DOHH2 (cell line): ENCODE measurements around the gene C1orf53.

Source experiments
- EZH2phosphoT487 ChIP-seq: fragments of 200-600 bp; sonication (generic); IDR thresholded peaks from 2 replicates; pipeline ENCODE4 v1.6.1; 2017; ENCODE audit warnings: borderline replicate concordance, mild to moderate bottlenecking, antibody characterized with exemption, low read length, moderate library complexity, mixed read lengths
- TF ChIP-seq, protein P1 (sequence below): fragments of 200-600 bp; sonication (generic); IDR thresholded peaks from one replicate; pipeline ENCODE4 v1.5.1; 2014; ENCODE audit warnings: antibody characterized with exemption, mild to moderate bottlenecking, low read depth, low read length; ENCODE audit not compliant: poor library complexity, severe bottlenecking

DNA sequence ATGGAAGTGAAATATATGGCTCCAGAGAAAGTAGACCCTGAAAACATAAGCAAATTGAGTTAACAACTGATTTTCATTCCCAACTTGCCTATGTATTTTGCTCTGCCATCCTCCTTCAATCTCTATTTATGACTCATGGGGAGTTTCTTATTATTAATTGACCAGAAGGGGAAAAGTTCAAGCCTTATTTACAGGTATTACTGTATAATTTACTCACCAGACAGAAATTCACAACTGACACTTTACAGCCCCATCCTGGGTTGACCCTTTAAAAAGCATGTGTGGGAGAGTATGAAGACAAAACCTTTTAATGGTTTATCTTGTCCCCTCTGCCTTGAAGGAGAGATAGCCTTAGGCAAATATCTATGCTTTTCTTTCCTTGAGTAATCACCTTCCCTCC lies 39.8 kb upstream of the C1orf53 start:
- TF ChIP-seq, protein P1, sequence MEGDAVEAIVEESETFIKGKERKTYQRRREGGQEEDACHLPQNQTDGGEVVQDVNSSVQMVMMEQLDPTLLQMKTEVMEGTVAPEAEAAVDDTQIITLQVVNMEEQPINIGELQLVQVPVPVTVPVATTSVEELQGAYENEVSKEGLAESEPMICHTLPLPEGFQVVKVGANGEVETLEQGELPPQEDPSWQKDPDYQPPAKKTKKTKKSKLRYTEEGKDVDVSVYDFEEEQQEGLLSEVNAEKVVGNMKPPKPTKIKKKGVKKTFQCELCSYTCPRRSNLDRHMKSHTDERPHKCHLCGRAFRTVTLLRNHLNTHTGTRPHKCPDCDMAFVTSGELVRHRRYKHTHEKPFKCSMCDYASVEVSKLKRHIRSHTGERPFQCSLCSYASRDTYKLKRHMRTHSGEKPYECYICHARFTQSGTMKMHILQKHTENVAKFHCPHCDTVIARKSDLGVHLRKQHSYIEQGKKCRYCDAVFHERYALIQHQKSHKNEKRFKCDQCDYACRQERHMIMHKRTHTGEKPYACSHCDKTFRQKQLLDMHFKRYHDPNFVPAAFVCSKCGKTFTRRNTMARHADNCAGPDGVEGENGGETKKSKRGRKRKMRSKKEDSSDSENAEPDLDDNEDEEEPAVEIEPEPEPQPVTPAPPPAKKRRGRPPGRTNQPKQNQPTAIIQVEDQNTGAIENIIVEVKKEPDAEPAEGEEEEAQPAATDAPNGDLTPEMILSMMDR, result no peak
- TF ChIP-seq EZH2phosphoT487, result no peak
